HEK293 (cell line): ENCODE results near the gene NMNAT2.

Source experiments
- CTCF ChIA-PET: fragments of 350-600 bp; formaldehyde crosslinking; extraction: SDS; loops from one replicate; lab custom pipeline; 2021; ENCODE audit warnings: antibody characterized with exemption; lab: Yijun Ruan, JAX
- POLR2A ChIA-PET: fragments of 300-600 bp; formaldehyde crosslinking; extraction: SDS; loops from one replicate; lab custom pipeline; 2020; ENCODE audit warnings: antibody characterized with exemption, inconsistent platforms; lab: Yijun Ruan, JAX
- H3K27ac ChIP-seq: fragments of 200-500 bp; sonication (Bioruptor generic); 2 replicates; pipeline ENCODE4 v1.5.1; 2014; ENCODE audit warnings: low read depth, low read length, control low read depth, inconsistent platforms; ENCODE audit errors: extremely low read depth
- H3K36me3 ChIP-seq, 2 experiments: fragments of 200-500 bp in 1 of 2; sonication (Bioruptor generic) in 1 of 2; 1 replicate in 1 of 2; 2 replicates in 1 of 2; pipeline ENCODE4 v1.5.1; 2014 to 2017; ENCODE audit warnings: inconsistent platforms in 2 of 2, low read length in 2 of 2; ENCODE audit not compliant: control insufficient read depth in 2 of 2, insufficient read depth in 1 of 2
- H3K4me1 ChIP-seq: fragments of 200-500 bp; sonication (Bioruptor generic); 2 replicates; pipeline ENCODE4 v1.5.1; 2014; ENCODE audit warnings: mild to moderate bottlenecking, low read length, inconsistent platforms; ENCODE audit not compliant: control insufficient read depth, insufficient read depth
- H3K4me3 ChIP-seq: 2 replicates; pipeline ENCODE4 v1.5.1; 2011; ENCODE audit warnings: low read depth, mild to moderate bottlenecking, control low read depth, low read length, moderate library complexity
- H3K9me3 ChIP-seq: fragments of 200-500 bp; sonication (Bioruptor generic); 2 replicates; pipeline ENCODE4 v1.5.1; 2014; ENCODE audit warnings: low read depth, low read length, inconsistent platforms; ENCODE audit not compliant: control insufficient read depth, insufficient read depth
- KLF9 ChIP-seq: fragments of 450-650 bp; formaldehyde crosslinking; IDR thresholded peaks from 2 replicates; pipeline ENCODE4 v1.5.1; 2016; ENCODE audit warnings: missing biosample characterization, missing genetic modification characterization, low read depth
- OSR2 ChIP-seq: fragments of 450-650 bp; formaldehyde crosslinking; IDR thresholded peaks from 2 replicates; pipeline ENCODE4 v1.5.1; 2016; ENCODE audit warnings: missing biosample characterization, missing genetic modification characterization
- OVOL3 ChIP-seq: fragments of 450-650 bp; formaldehyde crosslinking; IDR thresholded peaks from 2 replicates; pipeline ENCODE4 v1.5.1; 2016; ENCODE audit warnings: missing biosample characterization, missing genetic modification characterization
- PBX3 ChIP-seq: sonication (generic); formaldehyde crosslinking; IDR thresholded peaks from 2 replicates; pipeline ENCODE4 v1.8.1; 2022; ENCODE audit warnings: mild to moderate bottlenecking, moderate library complexity, missing genetic modification reagents
- REPIN1 ChIP-seq: fragments of 450-650 bp; formaldehyde crosslinking; IDR thresholded peaks from 2 replicates; pipeline ENCODE4 v1.5.1; 2017; ENCODE audit warnings: missing biosample characterization, missing genetic modification characterization, low read depth
- ZIC2 ChIP-seq: fragments of 450-650 bp; formaldehyde crosslinking; IDR thresholded peaks from 2 replicates; pipeline ENCODE4 v1.5.1; 2016; ENCODE audit warnings: missing biosample characterization, missing genetic modification characterization
- ZNF132 ChIP-seq: fragments of 450-650 bp; formaldehyde crosslinking; IDR thresholded peaks from 2 replicates; pipeline ENCODE4 v1.5.1; 2017; ENCODE audit warnings: missing biosample characterization, missing genetic modification characterization, borderline replicate concordance
- ZNF140 ChIP-seq: fragments of 450-650 bp; formaldehyde crosslinking; IDR thresholded peaks from 2 replicates; pipeline ENCODE4 v1.5.1; 2016; ENCODE audit warnings: missing biosample characterization, missing genetic modification characterization
- ZNF169 ChIP-seq: fragments of 450-650 bp; formaldehyde crosslinking; IDR thresholded peaks from 2 replicates; pipeline ENCODE4 v1.5.1; 2016; ENCODE audit warnings: missing biosample characterization, missing genetic modification characterization
- ZNF214 ChIP-seq: fragments of 450-650 bp; formaldehyde crosslinking; IDR thresholded peaks from 2 replicates; pipeline ENCODE4 v1.5.1; 2017; ENCODE audit warnings: missing biosample characterization, mild to moderate bottlenecking, missing genetic modification characterization, borderline replicate concordance
- ZNF280D ChIP-seq: fragments of 450-650 bp; formaldehyde crosslinking; IDR thresholded peaks from 2 replicates; pipeline ENCODE4 v1.5.1; 2016; ENCODE audit warnings: missing biosample characterization, missing genetic modification characterization
- ZNF354C ChIP-seq: fragments of 450-650 bp; formaldehyde crosslinking; IDR thresholded peaks from 2 replicates; pipeline ENCODE4 v1.5.1; 2016; ENCODE audit warnings: missing biosample characterization, missing genetic modification characterization, low read depth, borderline replicate concordance
- ZNF621 ChIP-seq: fragments of 450-650 bp; formaldehyde crosslinking; IDR thresholded peaks from 2 replicates; pipeline ENCODE4 v1.5.1; 2017; ENCODE audit warnings: missing biosample characterization, missing genetic modification characterization
- ZNF677 ChIP-seq: fragments of 450-650 bp; IDR thresholded peaks from 2 replicates; pipeline ENCODE4 v1.5.0; 2018; ENCODE audit warnings: missing biosample characterization, mild to moderate bottlenecking, missing genetic modification characterization, moderate library complexity
- ZNF692 ChIP-seq: fragments of 450-650 bp; formaldehyde crosslinking; IDR thresholded peaks from 2 replicates; pipeline ENCODE4 v1.5.1; 2016; ENCODE audit warnings: missing biosample characterization, missing genetic modification characterization
- ZNF704 ChIP-seq: fragments of 450-650 bp; formaldehyde crosslinking; IDR thresholded peaks from 2 replicates; pipeline ENCODE4 v1.5.1; 2016; ENCODE audit warnings: missing biosample characterization, missing genetic modification characterization
- ZSCAN16 ChIP-seq: fragments of 450-650 bp; formaldehyde crosslinking; IDR thresholded peaks from 2 replicates; pipeline ENCODE4 v1.5.1; 2016; ENCODE audit warnings: missing biosample characterization, missing genetic modification characterization

Gene NMNAT2

GRCh38 chr1:183251959-183252450 lies 166.2 kb downstream of the NMNAT2 start (continued):
- TF ChIP-seq PBX3 (CRISPR knock-in tag), result no peak
- no peak for TF ChIP-seq ZNF677

- CTCF ChIA-PET, result interaction anchor here (1.5 kb wide), 1 partner anchor 16 kb away, joined by 4 read pairs; no protein-coding TSS in a partner anchor
- TF ChIP-seq ZNF140 (tag by site-specific recombination) (no peak), KLF9 (no peak), ZNF169 (tag by site-specific recombination) (no peak), REPIN1 (tag by site-specific recombination) (no peak), ZNF692 (tag by site-specific recombination) (no peak), ZNF214 (tag by site-specific recombination) (no peak), OSR2 (tag by site-specific recombination) (no peak), OVOL3 (tag by site-specific recombination) (no peak), ZNF621 (no peak), ZIC2 (tag by site-specific recombination) (no peak), ZNF704 (tag by site-specific recombination) (no peak), ZNF280D (tag by site-specific recombination) (no peak), ZNF132 (tag by site-specific recombination) (no peak), ZNF354C (tag by site-specific recombination) (no peak), ZSCAN16 (tag by site-specific recombination) (no peak)
- TF ChIP-seq, all 188 proteins: peak for 0
- Histone ChIP-seq H3K4me3 (no peak overlapping the region), H3K36me3 (no peaks in the 10 kb centered on the region), H3K4me1 (no peaks in the 10 kb centered on the region), H3K9me3 (no peaks in the 10 kb centered on the region; the same call in 1 of the 2 replicates), H3K27ac (no peak overlapping the region)
- POLR2A ChIA-PET, result interaction anchor here (1.1 kb wide), 1 partner anchor 226 kb away, joined by 3 read pairs; no protein-coding TSS in a partner anchor
These were observed 166.8 kb downstream of the NMNAT2 start for GRCh38 chr1:183251101-183251958.
